ENCODE results near the gene PEPD. TPM values are rescaled to one million over a fixed set of nuclear protein-coding genes. Genes with fewer than 3 reads are reported as not detected.

The PEPD gene
- total and polyA plus RNA-seq, 2 donors (not counting 3 experiments of a cell fraction or from before 2014, with no cell fraction given), result 73.7 to 126 TPM

- dilution Hi-C loops (cut with MboI; ENCODE audit: extremely low pct_ligation_motif_present, low sequenced_read_pairs) (no loop called here), intact Hi-C loops (cut with micrococcal nuclease) (no loop called here)
- no peak overlapping the region for H3K9ac ChIP-seq (replicated peaks; ENCODE audit: extremely low read depth, insufficient read depth, low read length)
- no peak overlapping the region for H3K27ac ChIP-seq (ENCODE audit: insufficient read depth, low read depth, low read length)
- no peak overlapping the region for H3K4me2 ChIP-seq (ENCODE audit: insufficient read depth, low read length)
- H3K4me1 ChIP-seq (ENCODE audit: control insufficient read depth, extremely low read depth, insufficient read depth, low read length), result peaks cover 9% of the 10 kb centered on the region
- POLR2A ChIA-PET, result no interaction called here
- H3K79me2 ChIP-seq (ENCODE audit: control insufficient read depth, insufficient read depth, low read length), result peaks cover 11% of the 10 kb centered on the region
- H3K9me3 ChIP-seq (replicated peaks; ENCODE audit: control insufficient read depth, insufficient read depth, low read length), result no peaks in the 10 kb centered on the region
- no peak for DNase-seq (ENCODE audit: low read depth, low spot score)
- H4K20me1 ChIP-seq (replicated peaks; ENCODE audit: control insufficient read depth, extremely low read depth, insufficient read depth, low read length), result no peaks in the 10 kb centered on the region
- TF ChIP-seq GATA2 (IDR thresholded peaks at IDR 0.05; ENCODE audit: insufficient read depth, insufficient read length, low read depth, low read length) (no peak), FOS (IDR thresholded peaks at IDR 0.05; ENCODE audit: borderline replicate concordance, insufficient read depth, low read length) (no peak), EZH2 (IDR thresholded peaks at IDR 0.05; ENCODE audit: borderline replicate concordance, low read depth, low read length, severe bottlenecking) (no peak)
- H3K4me3 ChIP-seq (replicated peaks in 1 of 3; ENCODE audit: insufficient read depth in 1 of 3, low read depth in 1 of 3, low read length in 3 of 3), result no peak overlapping the region
- H3K27me3 ChIP-seq (ENCODE audit: control insufficient read depth in 2 of 2, insufficient read depth in 2 of 2, low read length in 2 of 2), result no peaks in the 10 kb centered on the region
- no TSS peak for BruUV-seq (replicated peaks)
- H3K9me1 ChIP-seq (replicated peaks; ENCODE audit: control insufficient read depth, extremely low read depth, insufficient read depth, low read length), result no peaks in the 10 kb centered on the region
- CTCF ChIA-PET, result no interaction called here
- FAIRE-seq, result no peak
- no peaks in the 10 kb centered on the region for H3K36me3 ChIP-seq (ENCODE audit: control insufficient read depth in 2 of 2, extremely low read depth in 1 of 2, insufficient read depth in 2 of 2, low read length in 2 of 2)
- no peak overlapping the region for H2AFZ ChIP-seq (ENCODE audit: low read depth, low read length)
Measured at GRCh38 chr19:33518541-33518940, 3.0 kb downstream of the PEPD start.

- Histone ChIP-seq H2AFZ (ENCODE audit: low read depth, low read length) (no peak overlapping the region), H3K4me3 (replicated peaks in 1 of 3; ENCODE audit: insufficient read depth in 1 of 3, low read depth in 1 of 3, low read length in 3 of 3) (no peak overlapping the region), H3K79me2 (ENCODE audit: control insufficient read depth, insufficient read depth, low read length) (peaks cover 11% of the 10 kb centered on the region), H3K9me3 (replicated peaks; ENCODE audit: control insufficient read depth, insufficient read depth, low read length) (no peaks in the 10 kb centered on the region), H3K36me3 (ENCODE audit: control insufficient read depth in 2 of 2, extremely low read depth in 1 of 2, insufficient read depth in 2 of 2, low read length in 2 of 2) (no peaks in the 10 kb centered on the region), H3K4me2 (ENCODE audit: insufficient read depth, low read length) (no peak overlapping the region), H3K27ac (ENCODE audit: insufficient read depth, low read depth, low read length) (no peak overlapping the region), H3K4me1 (ENCODE audit: control insufficient read depth, extremely low read depth, insufficient read depth, low read length) (peaks cover 9% of the 10 kb centered on the region), H3K9me1 (replicated peaks; ENCODE audit: control insufficient read depth, extremely low read depth, insufficient read depth, low read length) (no peaks in the 10 kb centered on the region), H4K20me1 (replicated peaks; ENCODE audit: control insufficient read depth, extremely low read depth, insufficient read depth, low read length) (no peaks in the 10 kb centered on the region), H3K27me3 (ENCODE audit: control insufficient read depth in 2 of 2, insufficient read depth in 2 of 2, low read length in 2 of 2) (no peaks in the 10 kb centered on the region), H3K9ac (replicated peaks; ENCODE audit: extremely low read depth, insufficient read depth, low read length) (no peak overlapping the region)
- intact Hi-C loops (cut with micrococcal nuclease) (no loop called here), dilution Hi-C loops (cut with MboI; ENCODE audit: extremely low pct_ligation_motif_present, low sequenced_read_pairs) (no loop called here)
- DNase-seq (ENCODE audit: low read depth, low spot score), result no peak
- POLR2A ChIA-PET, result no interaction called here
- TF ChIP-seq MYC (IDR thresholded peaks at IDR 0.05; ENCODE audit: low read depth, low read length) (no peak), CTCF (IDR thresholded peaks at IDR 0.05; ENCODE audit: extremely low read depth in 1 of 2, insufficient read depth in 1 of 2, low read depth in 1 of 2, low read length in 2 of 2) (no peak), POLR2AphosphoS5 (IDR thresholded peaks at IDR 0.05; ENCODE audit: insufficient read depth, low read depth, low read length) (no peak), JUN (IDR thresholded peaks at IDR 0.05; ENCODE audit: borderline replicate concordance, insufficient read depth, insufficient read length, low read depth) (no peak)
- no peak for FAIRE-seq
- CTCF ChIA-PET, result no interaction called here
- BruUV-seq (replicated peaks), result no TSS peak
Measured at GRCh38 chr19:33517922-33518321, 3.7 kb downstream of the PEPD start.
